NCI-H510A treated with DMSO at 0.1 percent for 48 hours (cell line): ENCODE results near the gene KAT6B.
A peak's percentile ranks its signal among the peaks of the same experiment; 100 is the strongest.

ENCODE experiments used
- DNase-seq: peaks from one replicate; lab custom pipeline; 2025; lab: John Stamatoyannopoulos, UW

KAT6B gene

GRCh38 chr10:74823791-74824183 is 2.6 kb upstream of the KAT6B start:
- no peak for DNase-seq

DNA sequence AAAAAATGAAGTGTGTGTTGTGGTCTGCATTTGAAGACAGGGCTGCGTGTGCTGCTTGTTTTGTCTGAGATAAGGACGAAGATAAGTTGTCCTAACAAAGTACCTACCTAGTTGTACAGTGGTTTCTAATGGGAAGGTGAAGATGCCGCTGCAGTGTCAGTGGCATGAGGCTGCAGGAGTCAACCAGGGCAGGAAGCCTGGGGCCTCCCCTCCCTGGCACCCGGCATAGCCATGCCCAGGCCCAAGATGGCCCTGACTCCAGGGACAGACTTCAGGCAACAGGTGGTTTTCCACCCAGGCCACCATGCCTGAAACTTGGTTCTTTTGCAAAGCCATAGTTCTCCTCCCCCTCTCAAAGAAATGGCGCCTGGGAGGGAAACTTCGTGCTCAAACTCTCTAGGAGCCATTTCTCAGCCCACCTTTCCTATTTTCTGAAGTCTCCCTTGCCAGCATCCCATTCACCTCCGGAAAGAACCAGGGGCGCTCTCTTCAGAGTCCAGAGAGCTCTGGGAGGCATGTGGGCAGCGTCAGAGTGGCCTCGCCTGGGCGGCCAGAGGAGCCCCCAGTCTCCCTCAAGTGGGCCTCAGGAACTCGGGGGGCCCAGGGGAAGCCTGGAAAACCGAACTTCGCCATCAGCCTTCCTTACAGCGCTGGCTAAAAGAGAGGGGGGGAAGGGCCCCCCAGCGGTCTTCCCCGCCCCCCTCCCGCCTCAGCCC is 2.1 kb upstream of the KAT6B start:
- DNase-seq, result no peak

DNA sequence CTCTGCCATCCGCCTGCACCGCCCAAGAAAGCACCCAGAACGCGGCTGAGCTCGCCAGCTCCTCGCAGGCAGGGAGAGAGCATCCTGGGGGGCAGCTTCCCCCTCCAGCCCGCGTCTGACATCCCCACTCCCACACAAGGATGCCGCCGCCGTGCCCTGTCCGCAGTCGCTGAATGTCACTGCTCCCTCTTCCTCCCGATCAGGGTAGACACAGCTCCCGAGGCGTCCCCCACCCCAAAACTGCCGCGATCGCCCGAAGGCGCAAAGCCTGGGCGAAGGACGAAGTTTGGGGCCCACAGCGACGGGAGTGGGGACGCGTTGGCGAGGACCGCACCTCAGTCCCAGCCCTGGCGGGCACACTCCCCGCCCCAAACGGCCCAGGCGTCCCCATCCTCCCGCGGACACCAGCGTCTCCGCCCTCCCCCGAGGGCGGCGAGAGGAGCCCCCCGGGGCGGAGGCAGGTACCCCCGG is 1.5 kb upstream of the KAT6B start:
- no peak for DNase-seq

DNA sequence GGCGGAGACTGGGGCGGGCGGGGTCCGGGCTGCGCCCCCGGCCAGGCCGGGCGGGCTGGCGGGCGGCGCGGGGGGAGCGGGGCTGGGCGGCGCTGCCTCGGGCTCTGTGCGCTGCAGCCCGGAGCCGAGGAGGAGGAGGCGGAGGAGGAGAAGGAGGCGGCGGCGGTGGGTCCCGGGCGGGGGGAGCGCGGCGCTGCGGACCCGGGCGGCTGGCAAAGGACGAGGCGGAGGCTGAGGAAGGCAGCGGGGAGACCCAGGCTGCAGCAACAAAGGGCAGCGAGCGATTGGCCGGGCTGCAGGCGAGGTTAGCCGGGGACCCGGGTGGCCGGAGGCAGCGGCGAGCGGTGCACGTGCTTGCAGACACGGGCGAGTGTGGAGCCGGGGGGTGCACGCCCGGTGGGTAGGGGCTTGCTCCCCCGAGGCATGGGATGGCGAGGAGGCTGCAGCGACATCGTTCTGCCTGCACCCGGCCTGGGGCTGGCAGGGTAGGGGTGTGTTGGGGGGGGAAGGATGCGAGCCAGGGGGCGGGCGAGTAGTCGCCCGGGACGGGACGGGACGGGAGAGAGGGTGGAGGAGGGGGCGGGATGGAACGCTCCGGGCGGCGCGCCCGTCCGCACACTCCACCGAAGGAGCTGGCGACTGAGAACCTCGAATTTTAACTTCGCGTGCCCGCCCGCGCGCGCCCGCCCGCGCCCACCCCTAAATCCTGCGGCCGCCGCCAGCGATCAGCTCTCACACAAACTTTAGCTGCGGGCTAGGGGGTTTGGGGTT is 844 bp upstream of the KAT6B start:
- peak; percentile 45 for DNase-seq

DNA sequence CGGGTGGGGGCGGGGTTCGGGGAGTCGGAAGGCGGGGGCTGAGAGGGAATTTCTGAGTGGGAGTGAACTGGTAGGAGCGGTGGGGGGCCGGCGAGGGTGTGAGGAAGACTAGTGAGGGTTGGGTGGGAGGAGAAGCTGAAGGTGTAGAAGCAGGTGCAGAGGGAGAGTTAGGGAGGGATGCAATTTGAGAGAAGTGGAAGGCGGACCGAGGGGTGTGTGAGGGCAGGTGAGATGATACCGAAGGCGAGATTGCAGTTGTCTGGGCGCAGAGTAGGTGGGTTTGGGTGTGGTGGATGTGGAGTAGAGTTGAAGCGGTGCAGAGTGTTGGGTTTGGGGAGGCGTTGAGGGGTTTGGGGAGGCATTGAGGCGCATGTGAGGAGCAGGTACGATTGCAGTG is 643 bp downstream of the KAT6B start:
- DNase-seq, result peak; percentile 73

GRCh38 chr10:74827694-74828093 is 1.3 kb downstream of the KAT6B start:
- no peak for DNase-seq

- DNase-seq, result no peak
These were observed 2.5 kb downstream of the KAT6B start for GRCh38 chr10:74828946-74829345.

- DNase-seq, result no peak
These were observed 5.2 kb downstream of the KAT6B start for GRCh38 chr10:74831518-74832120.

DNA sequence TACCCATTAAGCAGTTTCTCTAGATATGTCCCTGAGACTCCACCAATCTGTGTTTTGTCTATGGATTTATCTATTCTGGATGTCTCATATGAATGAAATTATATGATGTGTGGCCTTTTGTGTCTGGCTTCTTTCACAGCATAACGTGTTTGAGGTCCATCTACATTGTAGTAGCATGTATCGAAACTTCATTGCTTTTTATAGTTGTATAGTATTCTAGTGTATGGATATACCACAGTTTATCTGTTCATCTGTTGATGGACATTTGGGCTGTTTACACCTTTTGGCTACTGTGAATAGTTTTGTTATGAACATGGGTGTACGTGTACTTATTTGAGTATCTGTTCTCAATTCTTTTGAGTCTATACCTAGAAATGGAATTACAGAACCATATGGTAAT is 9.6 kb downstream of the KAT6B start:
- no peak for DNase-seq

GRCh38 chr10:74836877-74837276 is 10.5 kb downstream of the KAT6B start:
- no peak for DNase-seq

DNA sequence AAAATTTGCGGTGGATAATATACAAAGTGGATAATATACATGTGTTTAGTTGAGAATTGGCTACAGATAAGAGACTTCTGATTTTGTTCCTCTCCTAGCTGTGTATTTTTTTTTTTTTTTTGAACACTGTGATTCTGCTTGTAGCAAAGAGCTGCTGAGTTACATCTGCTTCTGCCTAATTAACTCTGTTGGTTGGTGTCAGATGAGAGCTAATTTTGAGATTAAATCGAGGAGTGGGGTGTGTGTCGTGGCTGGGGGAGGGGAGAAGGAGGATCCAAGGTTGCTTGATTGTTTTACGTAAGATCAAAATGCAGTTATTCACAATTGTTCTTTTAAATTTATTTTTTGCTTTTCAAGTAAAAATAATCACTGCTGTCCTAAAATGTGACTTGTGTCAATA is 11.3 kb downstream of the KAT6B start:
- no peak for DNase-seq

- DNase-seq, result no peak
These were observed 13.3 kb downstream of the KAT6B start for GRCh38 chr10:74839708-74840107.

DNA sequence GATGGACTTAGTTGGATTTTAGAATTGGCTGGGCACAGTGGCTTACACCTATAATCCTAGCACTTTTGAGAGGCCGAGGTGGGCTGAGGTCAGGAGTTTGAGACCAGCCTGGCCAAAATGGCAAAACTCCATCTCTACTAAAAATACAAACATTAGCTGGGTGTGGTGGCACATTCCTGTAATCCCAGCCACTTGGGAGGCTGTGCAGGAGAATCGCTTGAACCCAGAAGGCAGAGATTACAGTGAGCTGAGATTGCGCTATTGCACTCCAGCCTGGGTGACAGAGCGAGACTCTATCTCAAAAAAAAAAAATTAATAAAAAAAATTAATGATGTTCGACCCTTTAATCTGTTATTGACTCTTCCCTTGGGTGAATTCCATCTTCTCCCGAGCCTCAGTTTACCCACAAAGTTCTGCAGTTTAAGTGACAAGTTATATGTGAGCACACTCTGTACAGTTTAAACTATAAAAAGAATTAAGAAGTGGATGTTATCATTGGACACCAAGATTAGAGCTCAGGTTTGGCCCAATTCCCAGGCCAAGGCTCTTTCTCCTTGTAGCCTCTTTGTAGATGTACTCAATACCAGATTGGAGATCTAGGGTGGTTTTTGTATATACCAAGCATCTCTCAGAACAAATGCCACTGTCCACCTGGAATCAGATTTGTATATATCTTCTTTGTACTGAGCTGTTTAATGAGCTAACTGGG is 15.0 kb downstream of the KAT6B start:
- no peak for DNase-seq

DNA sequence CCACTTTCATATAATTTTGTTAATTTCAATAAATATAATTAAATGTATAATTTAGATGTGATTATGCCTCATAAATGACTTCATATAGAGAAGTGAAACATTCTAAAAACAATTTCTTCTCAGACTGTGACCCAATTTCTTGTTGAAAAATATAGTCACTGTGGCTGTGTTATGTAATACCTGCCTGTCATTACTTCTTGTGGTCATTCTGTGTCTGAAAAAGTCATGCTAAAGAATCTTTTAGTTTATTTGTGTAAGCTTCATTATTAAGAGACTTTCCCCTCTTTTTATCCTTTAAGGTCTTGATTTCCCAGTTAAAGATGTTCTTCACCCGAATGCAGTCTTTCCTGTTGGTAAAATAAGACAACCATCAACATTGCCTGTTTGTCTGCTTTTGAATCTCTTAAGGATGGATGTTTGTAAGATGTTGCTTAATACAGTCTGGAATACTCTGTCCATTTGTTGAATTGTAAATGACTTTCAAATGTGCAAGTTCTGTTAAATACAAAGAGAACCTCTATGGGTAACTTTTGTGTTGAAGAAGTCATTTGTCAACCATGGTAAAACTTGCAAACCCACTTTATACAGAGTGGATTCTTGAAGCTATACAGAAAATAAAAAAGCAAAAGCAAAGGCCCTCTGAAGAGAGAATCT is 16.0 kb downstream of the KAT6B start:
- no peak for DNase-seq

DNA sequence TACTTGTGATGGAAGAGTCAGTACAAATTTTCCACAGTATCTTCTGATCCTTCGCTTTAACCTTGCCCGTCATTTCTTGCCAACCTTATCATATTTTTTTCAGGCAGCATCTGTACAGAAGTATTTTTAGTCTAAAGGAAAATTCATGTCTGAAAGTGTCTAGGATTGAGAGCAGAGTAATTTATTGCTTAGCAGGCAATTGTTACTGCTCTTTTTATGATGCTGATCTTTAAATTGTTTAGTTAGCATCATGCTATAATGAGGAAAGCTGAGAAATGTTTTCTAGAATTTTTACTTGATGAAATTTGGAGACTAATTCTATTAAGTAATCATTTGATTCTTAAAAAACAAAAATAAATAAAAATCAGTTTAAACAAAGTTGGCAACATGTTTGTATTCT is 20.6 kb downstream of the KAT6B start:
- DNase-seq, result no peak

- no peak for DNase-seq
These were observed 25.4 kb downstream of the KAT6B start for GRCh38 chr10:74851831-74852230.

GRCh38 chr10:74852381-74852780 is 26.0 kb downstream of the KAT6B start:
- DNase-seq, result no peak

DNA sequence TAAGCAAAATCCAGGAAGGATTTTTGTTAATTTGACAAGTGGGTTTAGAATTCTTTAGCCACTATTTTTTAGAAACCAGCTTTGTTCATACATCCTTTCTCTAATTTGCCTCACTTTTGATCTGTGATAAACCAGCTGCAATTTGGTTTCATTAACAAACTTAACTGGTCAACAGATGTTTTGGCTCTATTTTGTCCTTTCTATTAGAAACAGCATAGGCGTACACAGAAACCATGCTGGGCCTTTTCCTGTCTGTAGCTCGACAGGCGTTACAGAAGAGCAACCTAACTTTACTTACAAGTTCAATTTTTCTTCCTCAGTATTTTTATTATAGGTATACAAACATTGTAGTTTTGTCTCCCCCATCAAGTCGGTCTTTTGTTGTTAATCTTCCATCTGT is 28.2 kb downstream of the KAT6B start:
- no peak for DNase-seq

DNA sequence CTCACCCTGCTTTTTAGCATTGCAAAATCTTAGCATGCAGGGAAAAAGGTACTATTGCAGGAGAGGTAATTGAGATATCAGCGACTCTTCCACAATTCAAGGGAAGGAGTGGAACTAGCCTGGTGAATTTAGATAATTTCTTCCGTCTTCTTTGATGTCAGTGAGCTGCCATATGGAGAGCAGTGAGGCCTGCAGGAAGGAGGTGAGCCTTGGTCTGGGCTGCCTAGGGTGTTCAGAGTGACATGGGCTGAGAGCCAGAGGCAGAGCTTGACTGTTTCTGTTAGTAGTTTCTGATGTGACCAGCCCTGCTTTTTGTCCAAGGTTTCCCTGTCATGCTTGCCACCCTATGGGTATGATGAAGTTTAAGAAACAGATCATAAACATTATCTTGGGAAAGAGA is 28.6 kb downstream of the KAT6B start:
- no peak for DNase-seq

GRCh38 chr10:74855439-74855838 is 29.0 kb downstream of the KAT6B start:
- no peak for DNase-seq

DNA sequence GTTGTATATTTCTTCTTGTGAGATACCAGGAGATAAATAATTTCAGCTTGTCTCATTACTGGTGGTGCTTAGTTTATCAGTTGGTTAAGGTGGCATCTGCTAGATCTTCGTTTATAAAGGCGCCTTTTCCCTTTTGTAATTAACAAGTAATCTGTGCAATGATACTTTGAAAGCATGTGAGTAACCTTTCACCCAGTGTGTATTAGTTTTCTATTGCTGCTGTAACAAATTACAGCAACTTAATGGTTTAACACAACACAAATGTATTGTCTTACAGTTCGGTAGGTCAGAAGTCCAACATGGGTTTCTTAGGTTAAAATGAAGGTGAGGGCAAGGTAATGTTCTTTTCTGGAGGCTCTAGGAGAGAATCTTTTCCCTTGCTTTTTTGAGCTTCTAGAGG is 30.5 kb downstream of the KAT6B start:
- DNase-seq, result no peak

- DNase-seq, result no peak
These were observed 31.2 kb downstream of the KAT6B start for GRCh38 chr10:74857586-74857985.
